ENCODE measurements around the gene ACTR1B.

GRCh38 chr2:97660044-97660774 lies 3.6 kb downstream of the ACTR1B start:
- TF ChIP-seq PRDM15 (CRISPR knock-in tag; IDR thresholded peaks at IDR 0.05) (no peak), CTCF (IDR thresholded peaks at IDR 0.05) (no peak)

Data from WTC11 (cell line).